ENCODE measurements around the gene ACACA.

The ACACA gene

GRCh38 chr17:37062021-37062420 is 344.6 kb downstream of the ACACA start:
- DNase-seq: no peak

- DNase-seq: no peak
These were observed 345.7 kb downstream of the ACACA start for GRCh38 chr17:37060928-37061327.

- no peak for DNase-seq
These were observed 346.5 kb downstream of the ACACA start for GRCh38 chr17:37060094-37060493.

GRCh38 chr17:37059493-37059892 is 347.1 kb downstream of the ACACA start:
- DNase-seq: no peak

GRCh38 chr17:37056622-37057021 is 350.0 kb downstream of the ACACA start:
- DNase-seq: no peak

GRCh38 chr17:37054894-37055293 is 351.7 kb downstream of the ACACA start:
- DNase-seq: no peak

- DNase-seq: no peak
These were observed 354.2 kb downstream of the ACACA start for GRCh38 chr17:37052450-37052849.

- no peak for DNase-seq
These were observed 354.8 kb downstream of the ACACA start for GRCh38 chr17:37051833-37052232.

GRCh38 chr17:37051381-37051780 is 355.3 kb downstream of the ACACA start:
- no peak for DNase-seq

GRCh38 chr17:37050920-37051319 is 355.7 kb downstream of the ACACA start:
- no peak for DNase-seq

- no peak for DNase-seq
These were observed 357.8 kb downstream of the ACACA start for GRCh38 chr17:37048811-37049210.

GRCh38 chr17:37047631-37048104 is 359.0 kb downstream of the ACACA start:
- DNase-seq: no peak

- DNase-seq: no peak
These were observed 361.2 kb downstream of the ACACA start for GRCh38 chr17:37045351-37045922.

- DNase-seq: no peak
These were observed 363.4 kb downstream of the ACACA start for GRCh38 chr17:37043201-37043600.

GRCh38 chr17:37041932-37042331 is 364.7 kb downstream of the ACACA start:
- DNase-seq: no peak

GRCh38 chr17:37039269-37039668 is 367.4 kb downstream of the ACACA start:
- DNase-seq: no peak

- no peak for DNase-seq
These were observed 369.0 kb downstream of the ACACA start for GRCh38 chr17:37037590-37038155.
